ENCODE data around the gene ZNHIT6. TPM values are rescaled to one million over a fixed set of nuclear protein-coding genes. Genes with fewer than 3 reads are reported as not detected.

The ZNHIT6 gene
- total RNA-seq, 1 donor from 2014 or later, result 21.1 TPM

- POLR2A ChIA-PET, result interaction anchor here (0.9 kb wide), 1 partner anchor 26 kb away, joined by 3 read pairs; no protein-coding TSS in a partner anchor
- no peak overlapping the region for H3K27ac Mint-ChIP-seq
- no peak for TF ChIP-seq CTCF (IDR thresholded peaks at IDR 0.05)
- no peaks in the 10 kb centered on the region for H3K4me1 Mint-ChIP-seq
- H3K36me3 Mint-ChIP-seq (ENCODE audit: low read depth), result no peaks in the 10 kb centered on the region
- DNase-seq (no peak), ATAC-seq (ENCODE audit: low read depth) (no peak)
- H3K27me3 Mint-ChIP-seq, result no peaks in the 10 kb centered on the region
- CTCF ChIA-PET, result interaction anchor here (0.6 kb wide), 1 partner anchor 93 kb away, joined by 3 read pairs; no protein-coding TSS in a partner anchor
- H3K4me3 Mint-ChIP-seq, result no peak overlapping the region
- no peaks in the 10 kb centered on the region for H3K9me3 Mint-ChIP-seq
- intact Hi-C loops (cut with micrococcal nuclease), result no loop called here
These were observed 105.0 kb downstream of the ZNHIT6 start for GRCh38 chr1:85603086-85603880.

GRCh38 chr1:85602571-85602970 is 105.7 kb downstream of the ZNHIT6 start:
- no peaks in the 10 kb centered on the region for H3K9me3 Mint-ChIP-seq
- TF ChIP-seq CTCF (IDR thresholded peaks at IDR 0.05), result no peak
- ChIA-PET POLR2A (no interaction called here), CTCF (no interaction called here)
- no peak overlapping the region for H3K4me3 Mint-ChIP-seq
- no peak for ATAC-seq (ENCODE audit: low read depth)
- DNase-seq, result no peak
- no peaks in the 10 kb centered on the region for H3K36me3 Mint-ChIP-seq (ENCODE audit: low read depth)
- H3K27ac Mint-ChIP-seq, result no peak overlapping the region
- intact Hi-C loops (cut with micrococcal nuclease), result no loop called here
- no peaks in the 10 kb centered on the region for H3K4me1 Mint-ChIP-seq
- no peaks in the 10 kb centered on the region for H3K27me3 Mint-ChIP-seq

GRCh38 chr1:85601901-85602300 is 106.3 kb downstream of the ZNHIT6 start:
- intact Hi-C loops (cut with micrococcal nuclease), result no loop called here
- DNase-seq (no peak), ATAC-seq (ENCODE audit: low read depth) (no peak)
- H3K36me3 Mint-ChIP-seq (ENCODE audit: low read depth), result no peaks in the 10 kb centered on the region
- no peak overlapping the region for H3K4me3 Mint-ChIP-seq
- POLR2A ChIA-PET, result no interaction called here
- H3K9me3 Mint-ChIP-seq, result no peaks in the 10 kb centered on the region
- no peak overlapping the region for H3K27ac Mint-ChIP-seq
- CTCF ChIA-PET, result no interaction called here
- no peaks in the 10 kb centered on the region for H3K4me1 Mint-ChIP-seq
- H3K27me3 Mint-ChIP-seq, result no peaks in the 10 kb centered on the region
- TF ChIP-seq CTCF (IDR thresholded peaks at IDR 0.05), result no peak

GRCh38 chr1:85599681-85600080 is 108.6 kb downstream of the ZNHIT6 start:
- no peaks in the 10 kb centered on the region for H3K27me3 Mint-ChIP-seq
- no peak for TF ChIP-seq CTCF (IDR thresholded peaks at IDR 0.05)
- ATAC-seq (ENCODE audit: low read depth), result no peak

More at GRCh38 chr1:85599681-85600080, 108.6 kb downstream of the ZNHIT6 start:
- H3K27ac Mint-ChIP-seq, result no peak overlapping the region
- no peak overlapping the region for H3K4me3 Mint-ChIP-seq
- no peaks in the 10 kb centered on the region for H3K36me3 Mint-ChIP-seq (ENCODE audit: low read depth)
- no peaks in the 10 kb centered on the region for H3K4me1 Mint-ChIP-seq
- ChIA-PET POLR2A (no interaction called here), CTCF (no interaction called here)
- DNase-seq, result no peak
- intact Hi-C loops (cut with micrococcal nuclease), result no loop called here
- H3K9me3 Mint-ChIP-seq, result no peaks in the 10 kb centered on the region

Other genes with a start within 250 kb of the ZNHIT6 start
- gene DDAH1, start 243.3 kb downstream of the ZNHIT6 start, total RNA-seq, result 0.05 and 0.07 TPM in 2 replicates
- not detected in 2 replicates for gene CCN1, start 127.7 kb downstream of the ZNHIT6 start, total RNA-seq

All from activated B cell treated with CpG ODN at 0.5 μM for 24 hours (primary cell).